Hematopoietic multipotent progenitor cell treated with erythropoietin and hydrocortisone succinate and interleukin-3 and kit ligand, for 17 days (in vitro differentiated cells): ENCODE results near the gene ZNF581.

Source experiments
- DNase-seq: peaks from one replicate; pipeline ENCODE4 v3.0.0-alpha.2; 2015; ENCODE audit warnings: low spot score

The ZNF581 gene

DNA sequence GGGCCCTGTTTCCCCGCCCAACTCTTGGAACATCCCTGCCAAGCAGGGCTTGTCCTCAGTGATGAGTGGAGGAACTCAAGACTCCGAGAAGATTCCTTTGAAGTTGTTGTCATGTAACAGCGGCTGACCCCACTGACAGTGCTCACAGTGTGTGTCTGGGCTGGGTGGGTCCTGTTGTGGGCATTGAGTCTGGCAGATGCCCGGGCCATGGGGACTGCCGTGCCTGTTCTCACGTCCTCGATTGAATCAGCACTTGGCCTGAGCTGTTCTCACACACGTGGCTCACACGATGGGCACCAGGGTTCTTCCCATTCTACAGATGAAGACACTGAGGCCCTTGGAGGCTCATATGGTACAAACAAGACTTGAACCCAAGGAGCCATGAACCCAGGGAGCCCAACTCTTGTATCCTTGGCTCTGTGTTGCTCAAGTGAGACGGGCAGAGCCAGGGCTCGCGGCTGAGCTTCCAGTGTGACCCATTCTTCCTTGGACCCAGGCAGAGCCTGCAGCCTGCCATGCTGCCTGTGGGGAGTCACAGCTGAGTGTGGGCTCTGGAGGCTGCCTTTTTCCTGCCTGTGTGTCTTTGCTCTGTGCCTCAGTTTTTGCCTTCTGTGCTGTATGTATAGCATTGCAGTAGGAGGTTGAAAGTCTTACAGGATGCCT is 23.0 kb downstream of the ZNF581 start:
- DNase-seq: no peak

DNA sequence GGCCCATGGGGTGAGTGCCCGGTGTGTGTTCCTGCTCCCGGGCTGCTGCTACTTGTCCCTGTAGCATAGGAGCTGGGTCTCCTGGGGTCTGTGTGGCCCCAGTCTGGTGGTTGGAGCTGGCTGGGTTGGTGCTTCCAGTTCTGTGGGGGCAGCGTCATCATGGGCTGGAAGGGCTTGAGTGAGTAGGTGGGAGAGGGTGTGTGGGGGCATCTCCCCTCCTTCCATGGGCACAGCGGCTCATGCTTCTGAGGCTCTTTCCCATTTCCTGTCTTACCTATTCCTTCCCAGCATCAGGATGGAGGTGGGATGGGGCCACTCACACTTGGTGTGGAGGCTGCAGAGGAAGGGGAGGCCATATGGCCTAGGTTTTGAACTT is 23.5 kb downstream of the ZNF581 start:
- no peak for DNase-seq

DNA sequence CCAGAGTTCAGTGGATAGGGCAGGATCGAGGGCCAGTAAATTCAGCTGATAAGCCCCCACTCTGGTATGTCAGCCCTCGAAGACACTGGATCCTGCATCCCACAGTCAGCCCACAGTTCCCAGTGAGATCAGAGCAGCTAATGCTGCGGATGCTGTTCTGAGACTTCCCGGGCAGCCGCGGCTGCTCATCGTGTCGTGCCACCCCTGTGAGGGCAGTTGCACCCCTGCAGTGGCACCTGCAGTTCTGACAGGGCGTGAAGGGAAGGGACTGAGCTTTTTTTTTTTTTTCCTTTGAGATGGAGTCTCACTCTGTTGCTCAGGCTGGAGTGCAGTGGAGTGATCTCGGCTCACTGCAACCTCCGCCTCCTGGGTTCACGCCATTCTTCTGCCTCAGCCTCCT is 24.1 kb downstream of the ZNF581 start:
- DNase-seq: no peak

- no peak for DNase-seq
Measured at GRCh38 chr19:55667958-55668357, 24.5 kb downstream of the ZNF581 start.

DNA sequence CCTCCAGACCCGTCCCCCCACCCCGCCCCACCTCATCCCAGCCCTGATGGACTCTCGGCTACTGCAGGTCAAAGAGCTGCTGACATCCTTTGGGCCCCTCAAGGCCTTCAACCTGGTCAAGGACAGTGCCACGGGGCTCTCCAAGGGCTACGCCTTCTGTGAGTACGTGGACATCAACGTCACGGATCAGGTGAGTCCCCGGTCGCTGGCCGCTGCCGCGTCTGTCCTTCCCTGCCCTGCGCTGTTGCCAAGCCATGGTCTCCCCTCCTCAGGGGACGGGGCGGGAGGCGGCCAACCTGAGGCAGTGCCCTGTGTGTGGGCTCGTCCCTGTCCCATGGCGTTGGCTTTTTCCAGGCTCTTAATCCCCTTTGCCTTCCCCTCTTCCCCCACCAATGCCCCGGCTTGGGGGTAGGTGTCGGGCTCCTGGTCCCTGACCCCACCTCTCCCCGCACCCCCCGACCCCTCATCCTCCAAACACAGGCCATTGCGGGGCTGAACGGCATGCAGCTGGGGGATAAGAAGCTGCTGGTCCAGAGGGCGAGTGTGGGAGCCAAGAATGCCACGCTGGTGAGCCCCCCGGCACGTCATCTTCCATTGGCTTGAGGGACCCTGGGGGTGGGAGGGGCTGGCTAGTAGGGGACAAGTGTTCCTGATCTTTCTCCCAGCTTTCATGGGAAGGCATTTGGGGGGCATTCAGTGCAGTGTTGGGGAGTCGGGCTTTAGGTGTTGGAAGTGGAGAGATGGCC is 25.3 kb downstream of the ZNF581 start:
- DNase-seq: no peak

DNA sequence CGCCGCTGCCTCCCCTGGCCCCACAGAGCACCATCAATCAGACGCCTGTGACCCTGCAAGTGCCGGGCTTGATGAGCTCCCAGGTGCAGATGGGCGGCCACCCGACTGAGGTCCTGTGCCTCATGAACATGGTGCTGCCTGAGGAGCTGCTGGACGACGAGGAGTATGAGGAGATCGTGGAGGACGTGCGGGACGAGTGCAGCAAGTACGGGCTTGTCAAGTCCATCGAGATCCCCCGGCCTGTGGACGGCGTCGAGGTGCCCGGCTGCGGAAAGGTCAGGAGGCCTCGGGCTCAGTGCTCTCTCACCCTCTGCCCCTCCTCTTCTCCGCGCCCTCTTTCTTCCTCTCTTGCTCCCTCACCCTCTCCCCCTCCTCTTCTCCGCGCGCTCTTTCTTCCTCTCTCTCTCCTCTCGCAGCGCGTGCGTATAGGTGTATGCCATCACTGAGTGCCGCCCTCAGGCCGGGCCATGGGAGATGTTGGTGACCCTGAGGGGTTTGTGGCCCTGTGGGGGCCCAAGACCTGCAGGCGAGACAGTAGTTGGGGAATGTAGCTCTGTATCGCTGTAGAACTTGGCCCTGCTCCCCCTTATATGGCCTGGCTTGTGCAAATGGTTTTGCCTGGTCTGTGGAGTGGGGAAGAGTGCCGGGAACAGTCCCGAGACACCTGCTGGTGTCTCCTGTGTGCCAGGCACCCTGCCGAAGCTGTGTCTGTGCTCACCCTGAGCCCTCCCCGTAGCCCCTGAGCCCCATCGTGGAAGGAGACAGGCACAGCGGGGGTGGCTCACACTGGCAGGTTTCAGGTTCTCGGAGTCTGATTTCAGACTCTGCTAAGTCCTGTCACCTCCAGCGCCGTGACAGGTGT is 26.2 kb downstream of the ZNF581 start:
- no peak for DNase-seq

GRCh38 chr19:55670280-55671053 is 27.0 kb downstream of the ZNF581 start:
- DNase-seq: no peak

- DNase-seq: no peak
Measured at GRCh38 chr19:55671054-55671378, 27.6 kb downstream of the ZNF581 start.

- no peak for DNase-seq
Measured at GRCh38 chr19:55672418-55672817, 29.0 kb downstream of the ZNF581 start.

GRCh38 chr19:55673465-55673864 is 30.0 kb downstream of the ZNF581 start:
- no peak for DNase-seq

- DNase-seq: no peak
Measured at GRCh38 chr19:55673889-55674288, 30.4 kb downstream of the ZNF581 start.

GRCh38 chr19:55674459-55674840 is 31.0 kb downstream of the ZNF581 start:
- DNase-seq: no peak

DNA sequence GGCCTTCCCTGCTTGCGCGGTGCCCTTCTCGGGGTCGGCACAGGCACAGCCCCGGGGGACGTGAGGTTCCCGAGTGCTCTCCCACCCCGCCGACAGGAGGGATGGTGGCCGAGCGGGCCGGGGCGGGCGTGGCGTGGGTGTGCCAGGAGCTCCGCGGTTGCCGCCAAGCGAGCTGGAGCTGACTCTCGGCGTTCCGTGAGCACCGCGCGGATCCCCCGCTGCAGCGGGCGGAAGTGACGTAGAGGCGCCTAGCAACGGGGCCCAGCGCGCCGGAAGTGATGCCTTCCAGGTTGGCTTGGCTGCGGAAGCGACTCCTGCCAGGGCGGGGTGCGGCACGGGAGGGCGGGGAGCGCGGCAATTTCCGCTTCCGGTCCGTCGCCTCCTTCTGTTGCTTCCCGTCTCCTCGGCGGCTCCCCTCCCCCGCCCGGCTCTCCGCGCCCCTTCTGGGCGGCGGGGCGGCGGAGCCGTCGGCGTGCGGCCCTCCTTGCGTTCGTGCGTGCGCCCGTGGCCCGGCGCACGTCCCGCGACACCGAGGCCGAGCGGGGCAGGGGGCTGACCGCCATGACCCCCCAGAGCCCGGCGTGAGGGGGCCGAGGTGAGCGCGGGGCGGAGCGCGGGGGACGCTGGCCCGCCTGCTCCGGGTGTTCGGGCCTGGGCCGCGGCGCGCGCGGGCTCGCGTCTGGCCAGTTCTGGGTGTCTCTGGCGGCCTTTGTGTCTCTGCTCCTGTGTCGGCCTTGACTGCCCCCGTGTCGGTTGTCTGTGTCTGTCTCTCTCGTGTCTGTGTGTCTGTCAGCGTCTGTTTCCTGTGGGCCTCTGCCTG is 31.6 kb downstream of the ZNF581 start, which contains the start of gene EPN1:
Gene EPN1 (plus strand): TSS at position 386 of the 820 bp plus-strand sequence. CDS start 3,402 bp downstream, outside the sequence.
- peak; percentile 95 for DNase-seq

DNA sequence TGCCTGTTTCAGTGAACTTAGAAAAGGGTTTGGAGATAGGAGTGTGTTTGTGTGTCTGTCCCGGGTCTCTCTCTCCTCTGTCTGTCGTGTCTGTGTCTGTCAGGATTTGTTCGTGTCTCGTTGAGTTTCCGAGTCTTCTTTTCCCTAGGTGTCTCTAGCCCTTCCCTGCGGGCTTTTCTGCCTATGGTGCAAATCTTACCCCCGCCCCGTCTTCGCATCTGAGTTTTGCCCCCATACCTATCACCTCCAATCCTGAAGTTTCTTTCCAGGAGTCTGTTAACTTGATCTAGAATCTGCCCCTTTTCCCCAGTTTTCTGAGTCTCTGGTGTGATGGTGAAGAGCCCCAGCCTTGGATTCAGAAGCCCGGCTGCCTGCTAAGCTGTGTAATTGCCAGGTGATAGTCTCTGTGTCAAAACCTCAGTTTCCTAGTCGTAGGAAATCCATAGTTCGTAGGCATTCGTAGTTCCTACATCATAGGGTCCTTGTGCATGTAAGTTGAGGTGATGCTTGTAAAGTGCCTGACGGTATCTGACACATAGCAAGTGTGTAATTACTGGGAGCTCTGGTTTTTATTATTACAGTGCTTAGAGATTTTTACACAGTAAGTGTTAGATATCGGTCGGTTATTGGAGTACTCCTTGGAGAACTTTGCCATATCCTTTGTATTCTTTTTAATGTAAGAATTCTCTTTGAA is 32.4 kb downstream of the ZNF581 start:
- peak; percentile 26 for DNase-seq

DNA sequence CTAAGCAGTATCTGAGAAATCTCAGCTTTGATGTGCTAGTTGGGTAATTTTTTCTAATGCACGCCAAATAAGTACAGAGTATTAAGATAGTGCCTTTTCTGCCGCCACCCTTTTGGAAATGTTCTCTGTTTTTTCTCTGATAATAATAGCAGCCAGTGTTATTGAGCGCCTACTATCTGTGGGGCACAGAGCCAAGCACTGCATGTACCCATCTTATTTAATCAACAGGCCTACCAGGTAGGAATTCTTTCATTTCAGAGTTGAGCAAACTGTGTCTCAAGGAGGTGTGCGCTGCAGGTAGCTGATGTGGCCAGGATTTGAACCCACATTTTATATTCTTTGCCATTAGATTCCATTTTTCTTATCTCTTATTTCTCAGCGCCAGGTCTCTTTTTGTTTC is 32.9 kb downstream of the ZNF581 start:
- peak; percentile 40 for DNase-seq

DNA sequence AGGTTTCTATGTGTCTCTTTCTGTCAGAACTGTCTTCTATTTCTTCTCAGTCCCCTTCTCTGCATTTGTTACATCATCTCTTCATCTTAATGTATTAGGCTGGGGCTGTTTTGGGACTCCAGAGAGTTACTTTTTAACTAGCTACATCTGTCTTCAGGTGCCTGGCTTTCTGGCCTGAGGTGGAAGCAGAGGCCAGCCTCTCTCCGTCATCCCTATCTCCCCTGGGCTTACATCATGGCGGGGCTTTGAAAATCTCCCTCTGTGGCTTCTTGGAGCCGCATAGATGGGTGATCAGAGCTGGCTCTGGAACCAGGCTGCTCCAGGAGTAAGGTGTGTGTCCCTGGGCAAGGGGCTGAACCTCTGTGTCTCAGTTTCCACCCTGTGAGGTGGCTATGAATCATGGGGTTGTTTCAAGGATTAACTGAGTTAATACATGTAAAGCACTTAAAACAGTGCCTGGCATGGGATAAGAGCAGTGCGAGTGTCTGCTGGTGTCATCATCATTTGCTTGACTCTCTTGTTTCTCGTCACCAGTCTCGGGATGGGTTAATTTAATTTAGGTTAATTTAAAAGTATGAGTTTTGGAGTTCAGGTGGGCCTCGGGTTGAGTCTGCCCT is 33.5 kb downstream of the ZNF581 start:
- no peak for DNase-seq

- DNase-seq: no peak
Measured at GRCh38 chr19:55677572-55678028, 34.2 kb downstream of the ZNF581 start.

- no peak for DNase-seq
Measured at GRCh38 chr19:55678121-55678671, 34.7 kb downstream of the ZNF581 start.

DNA sequence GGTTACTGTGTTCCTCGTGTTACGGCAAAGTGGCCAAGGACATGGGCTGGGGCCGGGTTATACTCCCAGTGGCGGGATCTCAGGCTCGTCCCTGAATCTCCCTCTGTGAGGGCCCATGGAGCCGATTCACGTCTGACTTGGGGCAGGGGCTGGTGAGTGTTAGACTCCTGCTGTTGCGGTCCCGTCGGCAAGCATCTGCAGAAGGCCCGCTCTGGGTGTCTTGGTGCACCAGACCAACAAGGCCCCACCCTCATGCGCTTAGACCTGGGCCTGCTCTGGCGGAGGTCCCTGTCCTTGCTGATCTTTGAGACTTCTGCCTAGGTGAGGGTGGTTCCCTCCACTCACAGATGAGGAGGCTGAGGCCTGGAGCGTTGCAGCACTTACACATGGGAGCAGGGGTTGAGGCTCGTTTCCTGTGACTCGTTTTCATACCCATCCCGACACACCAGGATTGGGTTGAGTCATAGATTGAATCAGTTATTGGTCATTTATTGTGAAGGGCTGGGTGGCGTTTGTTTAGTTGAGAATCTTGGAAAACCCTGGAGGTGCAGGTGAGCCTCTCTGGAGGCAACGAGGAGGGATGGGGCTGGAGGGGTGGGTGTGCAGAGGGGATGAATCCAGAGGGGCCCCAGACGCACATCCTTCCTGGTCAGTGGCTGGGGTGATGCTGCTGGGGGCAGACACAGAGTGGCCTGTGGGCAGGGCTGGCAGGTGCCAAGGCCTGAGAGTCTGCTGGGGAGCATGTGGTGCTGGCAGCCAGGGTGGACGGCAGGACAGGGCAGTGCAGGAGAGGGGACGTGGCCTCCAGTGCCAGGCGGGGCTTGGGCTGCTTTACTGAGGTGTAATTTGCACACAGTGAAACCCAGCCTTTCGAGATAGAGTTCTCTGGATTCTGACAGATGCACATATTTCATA is 36.2 kb downstream of the ZNF581 start:
- no peak for DNase-seq
